Parathyroid adenoma (tissue), 2 donors: ENCODE measurements around the gene MBNL1.

Source experiments
- H2AFZ ChIP-seq: fragments of 300-600 bp; sonication (generic); one replicate; pipeline ENCODE4 v1.7.0; 2017; ENCODE audit warnings: antibody characterized with exemption, mild to moderate bottlenecking
- H3K27ac ChIP-seq: fragments of 300-600 bp; sonication (generic); one replicate; pipeline ENCODE4 v1.7.0; 2017
- H3K27me3 ChIP-seq: fragments of 300-600 bp; sonication (generic); one replicate; pipeline ENCODE4 v1.7.0; 2017; ENCODE audit warnings: low read length; ENCODE audit not compliant: control insufficient read depth, insufficient read depth
- H3K36me3 ChIP-seq: fragments of 300-600 bp; sonication (generic); one replicate; pipeline ENCODE4 v1.7.0; 2017; ENCODE audit warnings: low read length; ENCODE audit not compliant: control insufficient read depth, insufficient read depth
- H3K4me1 ChIP-seq: fragments of 300-600 bp; sonication (generic); one replicate; pipeline ENCODE4 v1.7.0; 2017; ENCODE audit warnings: control low read depth
- H3K4me2 ChIP-seq: fragments of 300-600 bp; sonication (generic); one replicate; pipeline ENCODE4 v1.7.0; 2017; ENCODE audit warnings: low read length
- H3K4me3 ChIP-seq: fragments of 300-600 bp; sonication (generic); one replicate; pipeline ENCODE4 v1.7.0; 2017; ENCODE audit warnings: low read depth, low read length
- H3K79me2 ChIP-seq: fragments of 300-600 bp; sonication (generic); one replicate; pipeline ENCODE4 v1.7.0; 2017; ENCODE audit warnings: control low read depth
- H3K9ac ChIP-seq: fragments of 300-600 bp; sonication (generic); one replicate; pipeline ENCODE4 v1.7.0; 2017; ENCODE audit warnings: mild to moderate bottlenecking
- H3K9me3 ChIP-seq: fragments of 300-600 bp; sonication (generic); one replicate; pipeline ENCODE4 v1.7.0; 2017; ENCODE audit warnings: low read length; ENCODE audit not compliant: control insufficient read depth
- CTCF ChIP-seq: fragments of 300-600 bp; sonication (generic); IDR thresholded peaks from one replicate; pipeline ENCODE4 v1.7.0; 2017; ENCODE audit warnings: antibody characterized with exemption, mild to moderate bottlenecking
- donor health status: primary hyperparathyroidism.

MBNL1 gene

GRCh38 chr3:152471814-152472671 lies 203.3 kb downstream of the MBNL1 start:
- TF ChIP-seq CTCF, result peak; percentile 68
- H3K27me3 ChIP-seq, result no peaks in the 10 kb centered on the region
- H3K9ac ChIP-seq, result no peak overlapping the region
- no peak overlapping the region for H3K27ac ChIP-seq
- H2AFZ ChIP-seq, result peak overlapping the region; percentile 53
- H3K4me1 ChIP-seq, result no peaks in the 10 kb centered on the region
- H3K79me2 ChIP-seq, result no peaks in the 10 kb centered on the region
- H3K9me3 ChIP-seq, result no peaks in the 10 kb centered on the region
- H3K4me3 ChIP-seq, result peak overlapping the region; percentile 47
- no peaks in the 10 kb centered on the region for H3K36me3 ChIP-seq
- H3K4me2 ChIP-seq, result peak overlapping the region; percentile 72

GRCh38 chr3:152472672-152472954 lies 203.9 kb downstream of the MBNL1 start:
- Histone ChIP-seq H3K4me3 (no peak overlapping the region), H3K27me3 (no peaks in the 10 kb centered on the region), H2AFZ (peak overlapping the region; percentile 53), H3K9me3 (no peaks in the 10 kb centered on the region), H3K27ac (no peak overlapping the region), H3K36me3 (no peaks in the 10 kb centered on the region), H3K4me1 (no peaks in the 10 kb centered on the region), H3K4me2 (no peak overlapping the region), H3K79me2 (no peaks in the 10 kb centered on the region), H3K9ac (no peak overlapping the region)
- no peak for TF ChIP-seq CTCF

- TF ChIP-seq CTCF, result no peak
- Histone ChIP-seq H3K4me2 (no peak overlapping the region), H3K9ac (no peak overlapping the region), H3K36me3 (no peaks in the 10 kb centered on the region), H3K27ac (no peak overlapping the region), H3K27me3 (no peaks in the 10 kb centered on the region), H3K9me3 (no peaks in the 10 kb centered on the region), H3K4me1 (no peaks in the 10 kb centered on the region), H3K79me2 (no peaks in the 10 kb centered on the region), H2AFZ (no peak overlapping the region), H3K4me3 (no peak overlapping the region)
Observed at GRCh38 chr3:152474585-152474984, 205.9 kb downstream of the MBNL1 start.

- H3K36me3 ChIP-seq, result no peaks in the 10 kb centered on the region
- H3K9ac ChIP-seq, result no peak overlapping the region
- no peaks in the 10 kb centered on the region for H3K4me1 ChIP-seq
- no peak overlapping the region for H3K4me3 ChIP-seq
- no peak overlapping the region for H2AFZ ChIP-seq
- H3K27ac ChIP-seq, result no peak overlapping the region
- H3K4me2 ChIP-seq, result no peak overlapping the region
- H3K27me3 ChIP-seq, result no peaks in the 10 kb centered on the region
- H3K79me2 ChIP-seq, result no peaks in the 10 kb centered on the region
- no peaks in the 10 kb centered on the region for H3K9me3 ChIP-seq
- TF ChIP-seq CTCF, result no peak
Observed at GRCh38 chr3:152477422-152477821, 208.7 kb downstream of the MBNL1 start.
